Kidney epithelial cell (primary cell): ENCODE data around the gene SNRNP48. TPM values are rescaled to one million over a fixed set of nuclear protein-coding genes. Genes with fewer than 3 reads are reported as not detected.

Source experiments
- DNase-seq: peaks from one replicate; pipeline ENCODE4 v3.0.0-alpha.2; 2010; ENCODE audit warnings: low read depth
- H3K27me3 ChIP-seq: 2 replicates; pipeline ENCODE4 v1.6.0; 2011; ENCODE audit warnings: low read length; ENCODE audit not compliant: control insufficient read depth, insufficient read depth
- H3K36me3 ChIP-seq: 2 replicates; pipeline ENCODE4 v1.5.1; 2011; ENCODE audit warnings: low read length; ENCODE audit not compliant: control insufficient read depth, insufficient read depth
- H3K4me3 ChIP-seq: 2 replicates; pipeline ENCODE4 v1.5.1; 2011; ENCODE audit warnings: low read depth, mild to moderate bottlenecking, control low read depth, low read length
- total RNA-seq: library from RNA; depleted of rRNA; stranded (reverse); fragments of >200 nt; gene quantifications from 2 replicates; pipeline ENCODE4 v1.2.3, GENCODE V29; 2015
- TF ChIP-seq, protein P1 (sequence below): IDR thresholded peaks from 2 replicates; pipeline ENCODE4 v1.5.1; 2011; ENCODE audit warnings: mild to moderate bottlenecking, moderate library complexity, low read length, control low read depth, inconsistent platforms; ENCODE audit not compliant: insufficient read depth, poor library complexity, severe bottlenecking

Gene SNRNP48
- total RNA-seq, 1 donor from 2014 or later = 8.9 TPM

DNA sequence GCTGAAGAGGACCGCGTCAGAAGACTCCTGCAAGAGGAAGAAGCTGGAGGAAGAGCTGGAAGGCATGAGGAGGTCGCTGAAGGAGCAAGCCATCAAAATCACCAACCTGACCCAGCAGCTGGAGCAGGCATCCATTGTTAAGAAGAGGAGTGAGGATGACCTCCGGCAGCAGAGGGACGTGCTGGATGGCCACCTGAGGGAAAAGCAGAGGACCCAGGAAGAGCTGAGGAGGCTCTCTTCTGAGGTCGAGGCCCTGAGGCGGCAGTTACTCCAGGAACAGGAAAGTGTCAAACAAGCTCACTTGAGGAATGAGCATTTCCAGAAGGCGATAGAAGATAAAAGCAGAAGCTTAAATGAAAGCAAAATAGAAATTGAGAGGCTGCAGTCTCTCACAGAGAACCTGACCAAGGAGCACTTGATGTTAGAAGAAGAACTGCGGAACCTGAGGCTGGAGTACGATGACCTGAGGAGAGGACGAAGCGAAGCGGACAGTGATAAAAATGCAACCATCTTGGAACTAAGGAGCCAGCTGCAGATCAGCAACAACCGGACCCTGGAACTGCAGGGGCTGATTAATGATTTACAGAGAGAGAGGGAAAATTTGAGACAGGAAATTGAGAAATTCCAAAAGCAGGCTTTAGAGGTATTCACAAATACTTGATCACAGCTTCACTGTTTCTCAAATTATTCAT, 8.9 kb upstream of the SNRNP48 start:
- Histone ChIP-seq H3K36me3 (peaks cover 4% of the 10 kb centered on the region), H3K4me3 (no peak overlapping the region), H3K27me3 (no peaks in the 10 kb centered on the region)
- TF ChIP-seq, protein P1, sequence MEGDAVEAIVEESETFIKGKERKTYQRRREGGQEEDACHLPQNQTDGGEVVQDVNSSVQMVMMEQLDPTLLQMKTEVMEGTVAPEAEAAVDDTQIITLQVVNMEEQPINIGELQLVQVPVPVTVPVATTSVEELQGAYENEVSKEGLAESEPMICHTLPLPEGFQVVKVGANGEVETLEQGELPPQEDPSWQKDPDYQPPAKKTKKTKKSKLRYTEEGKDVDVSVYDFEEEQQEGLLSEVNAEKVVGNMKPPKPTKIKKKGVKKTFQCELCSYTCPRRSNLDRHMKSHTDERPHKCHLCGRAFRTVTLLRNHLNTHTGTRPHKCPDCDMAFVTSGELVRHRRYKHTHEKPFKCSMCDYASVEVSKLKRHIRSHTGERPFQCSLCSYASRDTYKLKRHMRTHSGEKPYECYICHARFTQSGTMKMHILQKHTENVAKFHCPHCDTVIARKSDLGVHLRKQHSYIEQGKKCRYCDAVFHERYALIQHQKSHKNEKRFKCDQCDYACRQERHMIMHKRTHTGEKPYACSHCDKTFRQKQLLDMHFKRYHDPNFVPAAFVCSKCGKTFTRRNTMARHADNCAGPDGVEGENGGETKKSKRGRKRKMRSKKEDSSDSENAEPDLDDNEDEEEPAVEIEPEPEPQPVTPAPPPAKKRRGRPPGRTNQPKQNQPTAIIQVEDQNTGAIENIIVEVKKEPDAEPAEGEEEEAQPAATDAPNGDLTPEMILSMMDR = no peak
- DNase-seq = no peak

DNA sequence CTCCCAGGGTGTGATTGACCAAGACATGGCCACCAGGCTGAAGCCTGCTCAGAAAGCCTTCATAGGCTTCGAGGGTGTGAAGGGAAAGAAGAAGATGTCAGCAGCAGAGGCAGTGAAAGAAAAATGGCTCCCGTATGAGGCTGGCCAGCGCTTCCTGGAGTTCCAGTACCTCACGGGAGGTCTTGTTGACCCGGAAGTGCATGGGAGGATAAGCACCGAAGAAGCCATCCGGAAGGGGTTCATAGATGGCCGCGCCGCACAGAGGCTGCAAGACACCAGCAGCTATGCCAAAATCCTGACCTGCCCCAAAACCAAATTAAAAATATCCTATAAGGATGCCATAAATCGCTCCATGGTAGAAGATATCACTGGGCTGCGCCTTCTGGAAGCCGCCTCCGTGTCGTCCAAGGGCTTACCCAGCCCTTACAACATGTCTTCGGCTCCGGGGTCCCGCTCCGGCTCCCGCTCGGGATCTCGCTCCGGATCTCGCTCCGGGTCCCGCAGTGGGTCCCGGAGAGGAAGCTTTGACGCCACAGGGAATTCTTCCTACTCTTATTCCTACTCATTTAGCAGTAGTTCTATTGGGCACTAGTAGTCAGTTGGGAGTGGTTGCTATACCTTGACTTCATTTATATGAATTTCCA, 4.6 kb upstream of the SNRNP48 start:
- peaks cover 3% of the 10 kb centered on the region for H3K36me3 ChIP-seq
- no peak overlapping the region for H3K4me3 ChIP-seq
- H3K27me3 ChIP-seq = no peaks in the 10 kb centered on the region
- DNase-seq = no peak
- TF ChIP-seq, protein P1 = no peak

DNA sequence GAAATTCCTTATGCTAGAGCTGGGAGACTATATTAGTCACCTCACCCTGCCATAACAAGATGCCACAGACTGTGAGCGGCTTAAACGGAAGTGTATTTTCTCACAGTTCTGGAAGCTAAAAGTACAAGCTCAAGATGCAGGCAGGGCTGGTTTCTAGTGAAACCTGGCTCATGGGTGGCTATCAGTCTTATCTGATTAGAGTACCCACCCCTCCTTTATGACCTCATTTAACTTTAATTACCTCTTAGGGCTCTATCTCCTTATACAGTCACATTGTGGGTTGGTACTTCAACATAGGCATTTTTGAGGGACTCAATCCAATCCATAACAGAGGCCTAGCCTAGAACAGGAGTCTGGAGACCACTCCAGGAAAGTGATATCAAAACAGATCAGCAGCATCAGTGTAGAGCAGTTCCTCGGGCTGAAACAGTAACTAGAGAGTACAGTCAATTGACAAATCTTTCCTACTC, 2.3 kb upstream of the SNRNP48 start:
- TF ChIP-seq, protein P1 = no peak
- no peaks in the 10 kb centered on the region for H3K27me3 ChIP-seq
- no peak overlapping the region for H3K4me3 ChIP-seq
- peaks cover 2% of the 10 kb centered on the region for H3K36me3 ChIP-seq
- DNase-seq = no peak

DNA sequence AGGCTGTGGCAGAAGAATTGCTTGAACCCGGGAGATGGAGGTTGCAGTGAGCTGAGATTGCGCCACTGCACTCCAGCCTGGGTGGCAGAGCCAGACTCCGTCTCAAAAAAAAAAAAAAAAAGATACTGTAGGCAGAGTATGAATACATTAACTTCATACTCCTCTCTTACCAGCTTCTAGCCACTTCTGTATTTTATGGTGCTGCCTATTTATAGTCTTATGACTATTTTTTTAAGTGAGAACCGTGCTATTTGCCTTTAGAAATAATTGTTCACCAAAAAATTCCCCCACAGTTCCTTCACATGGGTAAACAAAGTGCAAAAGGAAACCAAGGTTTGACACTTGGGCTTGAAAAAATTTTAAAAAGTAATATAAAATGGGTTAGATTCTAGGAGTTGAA, 1.5 kb upstream of the SNRNP48 start:
- no peaks in the 10 kb centered on the region for H3K36me3 ChIP-seq
- no peak for DNase-seq
- TF ChIP-seq, protein P1 = no peak
- H3K4me3 ChIP-seq = no peak overlapping the region
- H3K27me3 ChIP-seq = no peaks in the 10 kb centered on the region

DNA sequence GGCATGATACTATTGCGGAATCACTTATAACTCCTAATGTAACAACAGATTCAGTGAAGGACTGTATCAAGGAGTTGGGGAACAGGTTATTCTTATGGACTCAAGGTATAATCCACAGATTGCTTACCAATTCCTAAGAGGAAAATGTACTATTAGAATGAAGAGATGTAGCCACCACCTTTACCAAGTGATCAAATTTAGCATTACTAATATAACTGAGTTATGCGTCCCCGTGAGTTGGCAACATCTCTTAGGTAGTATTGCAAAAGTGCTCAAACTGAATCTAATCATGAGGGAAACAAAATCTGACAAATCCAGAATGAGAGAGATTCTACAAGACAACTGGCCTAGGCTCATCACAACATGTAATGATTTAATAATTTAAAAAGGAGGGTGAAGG, 777 bp upstream of the SNRNP48 start:
- Histone ChIP-seq H3K4me3 (no peak overlapping the region), H3K36me3 (no peaks in the 10 kb centered on the region), H3K27me3 (no peaks in the 10 kb centered on the region)
- no peak for DNase-seq
- TF ChIP-seq, protein P1 = no peak
